Uterus (tissue), 4 donors: ENCODE data around the gene PCDH8. TPM values are rescaled to one million over a fixed set of nuclear protein-coding genes. Genes with fewer than 3 reads are reported as not detected.

Experiments
- DNase-seq, 2 donors: peaks; one replicate each; pipeline ENCODE4 v3.0.0-alpha.2; 2019 to 2020
- H3K27ac ChIP-seq, 2 donors: fragments of 200-600 bp; sonication (generic); 1 replicate in 1 of 2; 2 replicates in 1 of 2; pipeline ENCODE4 v1.5.1; 2016 to 2018
- H3K27me3 ChIP-seq, 2 donors: fragments of 200-600 bp; sonication (generic); one replicate each; pipeline ENCODE4 v1.5.1; 2018 to 2019; ENCODE audit warnings: control low read depth in 1 of 2
- H3K36me3 ChIP-seq, 2 donors: fragments of 200-600 bp; sonication (generic); one replicate each; pipeline ENCODE4 v1.5.1; 2019; ENCODE audit warnings: control low read depth in 1 of 2
- H3K4me1 ChIP-seq, 2 donors: fragments of 200-600 bp; sonication (generic); one replicate each; pipeline ENCODE4 v1.5.1; 2018 to 2019; ENCODE audit warnings: control low read depth in 1 of 2
- H3K4me3 ChIP-seq, 2 donors: fragments of 200-600 bp; sonication (generic); 1 replicate in 1 of 2; 2 replicates in 1 of 2; pipeline ENCODE4 v1.5.1; 2018 to 2019; ENCODE audit warnings: mild to moderate bottlenecking in 1 of 2
- H3K9me3 ChIP-seq, 2 donors: fragments of 200-600 bp; sonication (generic); one replicate each; pipeline ENCODE4 v1.5.1; 2019; ENCODE audit warnings: control low read depth in 1 of 2
- POLR2A ChIP-seq, 2 donors: fragments of 450-650 bp; IDR thresholded peaks; one replicate each; pipeline ENCODE4 v1.6.1; 2016; ENCODE audit warnings: antibody characterized with exemption in 2 of 2, mild to moderate bottlenecking in 1 of 2, moderate library complexity in 1 of 2
- intact Hi-C: fragments of 100-400 bp; cut with DNase I; formaldehyde crosslinking; loops from one replicate; pipeline ENCODE4 v1.15.1; 2023; ENCODE audit warnings: low total_unique reads
- total RNA-seq, 4 donors: library from RNA; depleted of rRNA in 3 of 4; stranded (reverse); fragments of >200 nt in 3 of 4; gene quantifications; one replicate each; pipeline versions ENCODE4 v1.1.0 to v1.2.4, GENCODE V29; 2014 to 2023
- TF ChIP-seq, protein P1 (sequence below), 4 experiments: fragments of 200-600 bp in 2 of 4; fragments of 450-650 bp in 2 of 4; sonication (generic) in 2 of 4; IDR thresholded peaks; one replicate each; pipeline ENCODE4 v1.5.1; 2016 to 2019; ENCODE audit warnings: antibody characterized with exemption in 4 of 4, mild to moderate bottlenecking in 2 of 4, moderate library complexity in 1 of 4
- donor health status: DM: yes; HTN: yes; CAD: no.

PCDH8 gene
- total RNA-seq, 4 donors from 2014 or later: 0.62 TPM; not detected in 3

DNA sequence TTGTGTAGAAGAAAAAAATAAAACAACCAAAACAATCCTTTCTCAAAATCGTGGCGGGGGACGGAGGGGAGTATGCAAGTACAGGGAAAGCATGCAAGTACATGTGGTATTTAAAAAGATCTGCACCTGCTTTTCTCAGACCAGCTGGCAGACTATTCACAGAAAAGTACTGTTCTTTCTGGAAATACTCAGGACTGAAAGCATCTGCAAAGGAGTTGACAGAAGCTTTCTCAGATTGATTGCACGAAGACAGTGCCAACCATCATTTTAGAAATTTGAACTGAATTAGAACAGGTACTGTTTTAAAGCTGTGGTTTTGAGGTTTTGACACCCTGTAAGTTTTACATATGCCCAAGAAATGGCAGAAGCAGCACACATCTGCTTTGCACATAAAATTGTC is 19.8 kb upstream of the PCDH8 start:
- Histone ChIP-seq H3K4me1 (no peaks in the 10 kb centered on the region), H3K9me3 (no peaks in the 10 kb centered on the region), H3K27ac (no peak overlapping the region), H3K4me3 (no peak overlapping the region), H3K36me3 (no peaks in the 10 kb centered on the region), H3K27me3 (no peaks in the 10 kb centered on the region)
- no peak for TF ChIP-seq POLR2A (IDR thresholded peaks at IDR 0.05)
- TF ChIP-seq, protein P1, sequence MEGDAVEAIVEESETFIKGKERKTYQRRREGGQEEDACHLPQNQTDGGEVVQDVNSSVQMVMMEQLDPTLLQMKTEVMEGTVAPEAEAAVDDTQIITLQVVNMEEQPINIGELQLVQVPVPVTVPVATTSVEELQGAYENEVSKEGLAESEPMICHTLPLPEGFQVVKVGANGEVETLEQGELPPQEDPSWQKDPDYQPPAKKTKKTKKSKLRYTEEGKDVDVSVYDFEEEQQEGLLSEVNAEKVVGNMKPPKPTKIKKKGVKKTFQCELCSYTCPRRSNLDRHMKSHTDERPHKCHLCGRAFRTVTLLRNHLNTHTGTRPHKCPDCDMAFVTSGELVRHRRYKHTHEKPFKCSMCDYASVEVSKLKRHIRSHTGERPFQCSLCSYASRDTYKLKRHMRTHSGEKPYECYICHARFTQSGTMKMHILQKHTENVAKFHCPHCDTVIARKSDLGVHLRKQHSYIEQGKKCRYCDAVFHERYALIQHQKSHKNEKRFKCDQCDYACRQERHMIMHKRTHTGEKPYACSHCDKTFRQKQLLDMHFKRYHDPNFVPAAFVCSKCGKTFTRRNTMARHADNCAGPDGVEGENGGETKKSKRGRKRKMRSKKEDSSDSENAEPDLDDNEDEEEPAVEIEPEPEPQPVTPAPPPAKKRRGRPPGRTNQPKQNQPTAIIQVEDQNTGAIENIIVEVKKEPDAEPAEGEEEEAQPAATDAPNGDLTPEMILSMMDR (IDR thresholded peaks at IDR 0.05): no peak
- no peak for DNase-seq
- intact Hi-C loops: no loop called here

DNA sequence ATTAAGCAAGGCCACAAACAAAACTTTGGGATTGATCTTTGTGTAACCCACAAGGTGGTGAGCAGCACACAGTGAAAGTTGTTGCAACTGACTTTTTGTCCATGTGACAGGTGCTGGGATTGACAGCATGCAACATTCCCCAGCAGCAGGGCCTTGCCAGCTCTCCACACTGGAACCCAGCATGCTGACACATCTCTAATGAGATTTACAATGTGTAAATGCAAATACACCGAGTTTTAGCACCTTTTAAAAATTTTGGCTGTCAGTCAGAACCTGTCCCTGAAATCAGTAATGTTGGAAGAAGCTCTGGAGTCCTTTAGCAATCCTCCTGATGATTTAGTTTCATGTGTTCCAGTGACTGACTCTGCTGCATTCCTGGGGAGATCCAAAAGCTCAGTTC is 16.5 kb upstream of the PCDH8 start:
- no peaks in the 10 kb centered on the region for H3K9me3 ChIP-seq
- H3K27ac ChIP-seq: no peak overlapping the region
- no peak overlapping the region for H3K4me3 ChIP-seq
- H3K36me3 ChIP-seq: no peaks in the 10 kb centered on the region
- no peaks in the 10 kb centered on the region for H3K4me1 ChIP-seq
- no peaks in the 10 kb centered on the region for H3K27me3 ChIP-seq
- no peak for DNase-seq
- TF ChIP-seq, protein P1 (IDR thresholded peaks at IDR 0.05): no peak
- no peak for TF ChIP-seq POLR2A (IDR thresholded peaks at IDR 0.05)
- intact Hi-C loops: no loop called here

DNA sequence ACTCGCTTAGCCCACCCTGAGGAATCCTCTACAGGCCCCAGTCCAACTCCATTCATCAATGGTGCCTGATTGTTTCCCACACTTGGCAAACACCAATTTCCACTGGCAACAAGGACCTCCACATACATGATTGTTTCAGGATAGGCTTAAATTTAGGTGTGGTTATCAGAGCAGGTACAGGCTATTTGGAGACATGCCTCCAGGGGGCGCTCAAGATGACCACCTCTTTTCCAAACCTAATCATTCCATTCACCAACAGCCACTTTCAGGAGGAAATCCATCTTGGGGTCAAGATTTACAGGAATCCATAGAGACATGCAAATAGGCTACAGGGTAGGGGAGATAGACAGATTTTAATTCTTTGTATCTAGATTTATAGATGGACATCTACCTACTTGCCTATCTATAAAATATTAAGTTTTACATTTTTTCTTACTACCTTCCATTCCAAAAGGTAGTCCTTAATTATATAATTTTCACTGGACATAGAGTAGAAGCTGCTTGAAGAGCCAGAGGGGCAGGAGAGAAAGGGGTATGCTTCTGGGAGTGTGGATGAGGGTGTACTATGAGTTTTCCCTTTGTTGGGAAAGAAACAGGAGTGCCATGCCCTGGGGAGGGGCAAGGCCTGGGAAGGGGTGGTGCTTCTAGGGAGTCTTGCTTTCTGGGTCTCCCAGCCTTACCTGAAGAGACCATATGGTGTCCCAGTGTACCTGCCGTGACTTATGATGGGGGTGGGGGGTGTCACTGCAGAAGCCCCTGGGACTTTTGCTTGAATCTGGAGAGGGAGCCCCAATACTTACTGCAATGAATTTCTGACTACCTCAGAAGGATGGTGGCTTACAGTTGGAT is 14.1 kb upstream of the PCDH8 start:
- H3K36me3 ChIP-seq: no peaks in the 10 kb centered on the region
- intact Hi-C loops: no loop called here
- H3K27me3 ChIP-seq: no peaks in the 10 kb centered on the region
- TF ChIP-seq, protein P1 (IDR thresholded peaks at IDR 0.05): no peak
- TF ChIP-seq POLR2A (IDR thresholded peaks at IDR 0.05): no peak
- no peak overlapping the region for H3K4me3 ChIP-seq
- H3K27ac ChIP-seq: no peak overlapping the region
- H3K9me3 ChIP-seq: no peaks in the 10 kb centered on the region
- H3K4me1 ChIP-seq: no peaks in the 10 kb centered on the region
- no peak for DNase-seq

DNA sequence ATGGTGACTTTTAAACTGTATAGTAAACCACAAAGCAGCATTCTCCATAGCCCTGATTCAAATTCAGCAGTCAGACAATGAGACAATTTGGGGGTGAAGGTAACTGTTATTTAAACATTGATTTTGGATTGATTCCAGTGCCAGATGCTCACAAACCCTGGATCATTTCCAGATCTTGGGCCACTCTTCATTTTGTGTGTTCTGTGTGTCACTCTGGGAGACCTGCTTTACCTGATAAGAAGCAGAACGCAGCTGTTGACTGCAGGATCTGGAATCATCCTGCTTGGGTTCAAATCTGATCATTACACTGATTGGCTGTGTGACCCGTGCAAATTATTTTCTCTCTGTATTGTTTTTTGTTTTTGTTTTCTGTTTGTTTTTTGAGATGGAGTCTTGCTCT is 4.0 kb upstream of the PCDH8 start:
- TF ChIP-seq, protein P1 (IDR thresholded peaks at IDR 0.05): no peak
- TF ChIP-seq POLR2A (IDR thresholded peaks at IDR 0.05): no peak
- no peak for DNase-seq

DNA sequence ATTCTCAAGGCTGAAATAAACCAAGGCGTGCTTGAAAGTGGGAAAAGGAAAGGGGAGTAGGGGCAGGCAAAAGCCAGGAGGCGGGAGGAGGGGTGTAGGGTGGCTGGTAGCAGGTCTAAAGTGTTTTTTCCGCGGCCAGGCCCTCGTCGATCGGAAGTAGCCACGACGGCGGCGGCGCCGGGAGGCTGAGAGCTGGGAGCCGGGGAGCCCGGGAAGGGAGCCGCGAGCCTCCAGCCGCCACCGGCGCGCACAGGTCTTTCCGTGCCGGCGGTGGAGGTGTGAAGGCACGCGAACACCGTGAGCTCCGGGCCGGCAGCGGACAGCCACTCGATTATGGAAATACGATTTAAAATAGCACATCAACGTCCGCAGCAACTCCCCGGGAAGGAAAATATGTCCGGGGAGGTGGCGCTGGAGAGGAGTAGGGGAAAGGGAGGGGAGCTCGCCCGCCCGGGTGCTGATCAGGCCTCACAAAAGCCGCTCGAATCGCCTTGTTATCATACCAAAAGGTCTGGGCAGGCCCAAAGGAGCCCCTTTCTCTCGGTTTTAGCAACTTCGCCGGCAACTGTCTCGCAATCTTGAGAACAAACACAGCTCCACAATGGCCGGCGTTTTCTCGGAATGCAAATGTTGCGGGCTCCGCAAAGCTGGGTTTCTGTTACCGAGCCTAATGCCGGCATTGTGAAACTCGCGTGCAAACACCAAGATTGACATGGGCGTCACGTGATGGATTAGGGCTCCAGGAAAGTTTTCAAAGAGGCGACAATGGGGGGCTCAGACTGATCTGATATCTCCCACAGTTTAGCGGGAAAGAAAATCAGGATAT is 2.9 kb upstream of the PCDH8 start:
- Histone ChIP-seq H3K4me3 (peak overlapping the region; percentile 50 to 69), H3K36me3 (no peaks in the 10 kb centered on the region), H3K27ac (peak overlapping the region in 1 of 2 donors; percentile 11), H3K4me1 (no peaks in the 10 kb centered on the region), H3K27me3 (peaks cover 25 to 27% of the 10 kb centered on the region in 2 donors), H3K9me3 (no peaks in the 10 kb centered on the region)
- intact Hi-C loops: no loop called here
- TF ChIP-seq POLR2A (IDR thresholded peaks at IDR 0.05): no peak
- TF ChIP-seq, protein P1 (IDR thresholded peaks at IDR 0.05): no peak
- no peak for DNase-seq

More for the DNA sequence above, 4.0 kb upstream of the PCDH8 start:
- intact Hi-C loops: no loop called here
- no peaks in the 10 kb centered on the region for H3K4me1 ChIP-seq
- H3K27ac ChIP-seq: no peak overlapping the region
- peaks cover 14 to 25% of the 10 kb centered on the region in 2 donors for H3K27me3 ChIP-seq
- H3K4me3 ChIP-seq: no peak overlapping the region
- no peaks in the 10 kb centered on the region for H3K9me3 ChIP-seq
- H3K36me3 ChIP-seq: no peaks in the 10 kb centered on the region
